ENCODE results near the gene OR2C1. TPM values are rescaled to one million over a fixed set of nuclear protein-coding genes. Genes with fewer than 3 reads are reported as not detected.

OR2C1 gene
- polyA plus RNA-seq, 2 of the 4 experiments (the other 2 are of a cell fraction), result not detected

- ChIA-PET CTCF (no interaction called here), POLR2A (no interaction called here)
- 38% methylated on average over 4 of the region's 4 CpGs for WGBS (ENCODE audit: missing lambda C conversion rate)
- no peak for FAIRE-seq
- no peak overlapping the region for H3K4me2 ChIP-seq
- H3K4me3 ChIP-seq, result no peak overlapping the region
- no peaks in the 10 kb centered on the region for H3K4me1 ChIP-seq
- no peak overlapping the region for H3K27ac ChIP-seq
- no peak; a peak in 1 of 6 replicates for ATAC-seq
- DNase-seq (ENCODE audit: low read depth in 1 of 2, low spot score in 1 of 2), result no peak
- TF ChIP-seq ELK1 (IDR thresholded peaks at IDR 0.05; ENCODE audit: low read depth, low read length) (no peak), POLR2AphosphoS2 (conservative IDR thresholded peaks at IDR 0.05; ENCODE audit: low read length) (no peak), GATA3 (IDR thresholded peaks at IDR 0.05; ENCODE audit: borderline replicate concordance) (no peak), CBX2 (IDR thresholded peaks at IDR 0.05; ENCODE audit: borderline replicate concordance, low read depth) (no peak), CHD4 (IDR thresholded peaks at IDR 0.05; ENCODE audit: borderline replicate concordance) (no peak), TFCP2L1 (CRISPR knock-in tag; IDR thresholded peaks at IDR 0.05) (no peak), POLR2A (IDR thresholded peaks at IDR 0.05; ENCODE audit: low read length) (no peak), CTCF (IDR thresholded peaks at IDR 0.05) (no peak), CHD2 (IDR thresholded peaks at IDR 0.05; ENCODE audit: low read length, partially characterized antibody) (no peak), RFX5 (IDR thresholded peaks at IDR 0.05) (no peak), REST (IDR thresholded peaks at IDR 0.05) (no peak), RNF2 (IDR thresholded peaks at IDR 0.05; ENCODE audit: borderline replicate concordance, low read depth) (no peak), MYC (IDR thresholded peaks at IDR 0.05; ENCODE audit: borderline replicate concordance, low read length) (no peak), SREBF2 (IDR thresholded peaks at IDR 0.05) (no peak), BCL3 (IDR thresholded peaks at IDR 0.05) (no peak), CBX8 (IDR thresholded peaks at IDR 0.05) (no peak)
- peaks cover 9% of the 10 kb centered on the region; the same call in 1 of the 3 replicates for H3K9me3 ChIP-seq
These were observed 7.0 kb upstream of the OR2C1 start for GRCh38 chr16:3348547-3349167.

- ATAC-seq (no peak), FAIRE-seq (no peak), DNase-seq (ENCODE audit: low read depth in 1 of 2, low spot score in 1 of 2) (no peak)
- no peak overlapping the region for H3K4me3 ChIP-seq
- POLR2A ChIA-PET, result no interaction called here
- CTCF ChIA-PET, result no interaction called here
- no peak overlapping the region for H3K27ac ChIP-seq
- H3K9me3 ChIP-seq, result peaks cover 8% of the 10 kb centered on the region; the same call in 1 of the 3 replicates
- H3K4me1 ChIP-seq, result no peaks in the 10 kb centered on the region
- 55% methylated on average over 13 of the region's 13 CpGs for WGBS (ENCODE audit: missing lambda C conversion rate)
- H3K4me2 ChIP-seq, result no peak overlapping the region
- TF ChIP-seq NPAS2 (CRISPR knock-in tag; IDR thresholded peaks at IDR 0.05; ENCODE audit: borderline replicate concordance) (no peak), RNF2 (IDR thresholded peaks at IDR 0.05; ENCODE audit: borderline replicate concordance, low read depth) (no peak), GATA3 (IDR thresholded peaks at IDR 0.05; ENCODE audit: borderline replicate concordance) (no peak), JUNB (IDR thresholded peaks at IDR 0.05) (no peak), HEYL (CRISPR knock-in tag; IDR thresholded peaks at IDR 0.05) (no peak), ELK1 (IDR thresholded peaks at IDR 0.05; ENCODE audit: low read depth, low read length) (no peak), MAZ (IDR thresholded peaks at IDR 0.05; ENCODE audit: borderline replicate concordance, low read depth, low read length) (no peak), PBX3 (IDR thresholded peaks at IDR 0.05) (no peak), RARB (CRISPR knock-in tag; IDR thresholded peaks at IDR 0.05) (no peak), ZSCAN20 (CRISPR knock-in tag; IDR thresholded peaks at IDR 0.05) (no peak), ZC3H11A (IDR thresholded peaks at IDR 0.05) (no peak), JUN (IDR thresholded peaks at IDR 0.05) (no peak), BCL3 (IDR thresholded peaks at IDR 0.05) (no peak), KDM5A (IDR thresholded peaks at IDR 0.05) (no peak)
These were observed 6.5 kb upstream of the OR2C1 start for GRCh38 chr16:3349175-3349574.

Measured in A549 (cell line).